HG03442 (cell line): Measurements from ENCODE around the gene GJA10.

Source experiments
- ATAC-seq: cut with Tn5 transposase; IDR thresholded peaks from one replicate; pipeline ENCODE4 v1.9.1; 2021; ENCODE audit warnings: mild to moderate bottlenecking, moderate library complexity; ENCODE audit not compliant: unreplicated experiment

GJA10 gene

GRCh38 chr6:89916136-89916920, 22.1 kb downstream of the GJA10 start:
- no peak for ATAC-seq

DNA sequence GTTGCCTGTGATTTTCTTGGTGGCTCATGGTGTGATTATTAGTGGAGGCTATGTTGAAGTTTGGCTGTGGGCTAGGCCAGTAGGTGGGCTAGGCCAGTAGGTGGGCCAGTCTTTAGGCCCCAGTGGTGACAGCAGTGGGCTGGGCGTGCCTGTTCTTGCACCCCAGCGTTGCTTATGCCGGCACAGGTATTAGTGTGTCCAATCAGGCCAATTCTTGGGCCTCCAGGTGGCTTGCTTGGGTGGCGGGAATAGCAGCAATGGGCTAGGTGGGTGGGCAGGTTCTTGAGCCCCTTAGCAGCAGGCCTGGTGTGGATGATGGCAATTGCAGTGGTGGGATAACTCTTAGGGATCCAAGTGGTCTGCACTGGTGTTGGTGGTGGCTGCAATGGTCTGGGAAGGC, 22.9 kb downstream of the GJA10 start:
- ATAC-seq, result no peak

GRCh38 chr6:89917801-89918366, 23.6 kb downstream of the GJA10 start:
- ATAC-seq, result no peak

- ATAC-seq, result no peak
Observed at GRCh38 chr6:89921197-89921596, 26.9 kb downstream of the GJA10 start.

DNA sequence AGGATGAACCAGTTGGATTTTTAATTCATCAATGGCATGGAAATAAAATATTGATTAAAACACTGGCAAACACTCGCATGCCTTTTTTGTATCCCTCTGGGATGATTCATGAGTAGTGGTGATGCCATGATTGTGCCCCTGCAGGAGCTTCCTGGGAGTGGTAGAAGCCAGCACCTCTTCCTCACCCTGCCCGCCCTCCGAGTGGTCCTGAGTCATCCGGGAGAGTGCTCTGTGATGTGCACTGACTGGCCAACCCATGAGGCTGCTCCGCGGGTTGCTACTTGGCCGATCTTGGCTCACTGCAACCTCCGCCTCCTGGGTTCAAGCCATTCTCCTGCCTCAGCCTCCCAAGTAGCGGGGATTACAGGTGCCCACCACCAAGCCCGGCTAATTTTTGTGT, 27.4 kb downstream of the GJA10 start:
- ATAC-seq, result no peak

DNA sequence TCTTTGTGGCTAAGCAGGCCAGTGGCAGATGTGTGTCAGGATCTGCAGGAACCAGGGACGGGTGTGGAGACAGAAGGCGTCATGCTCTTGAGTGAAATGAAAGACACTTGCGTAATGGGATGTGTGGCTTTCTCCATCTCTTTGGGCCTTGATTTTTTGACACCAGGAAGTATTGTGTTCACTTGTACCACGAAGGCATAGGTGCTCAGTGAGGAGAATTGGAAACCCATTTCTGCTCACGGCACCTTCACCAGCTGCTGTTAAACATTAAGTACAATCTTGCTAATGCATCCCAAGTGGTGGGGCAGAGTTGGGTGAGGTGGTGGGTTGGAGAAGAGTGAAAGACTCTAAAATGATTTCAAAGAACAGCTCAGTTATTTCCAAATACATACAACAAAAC, 30.0 kb downstream of the GJA10 start:
- ATAC-seq, result no peak

- ATAC-seq, result no peak
Observed at GRCh38 chr6:89925826-89926225, 31.6 kb downstream of the GJA10 start.

DNA sequence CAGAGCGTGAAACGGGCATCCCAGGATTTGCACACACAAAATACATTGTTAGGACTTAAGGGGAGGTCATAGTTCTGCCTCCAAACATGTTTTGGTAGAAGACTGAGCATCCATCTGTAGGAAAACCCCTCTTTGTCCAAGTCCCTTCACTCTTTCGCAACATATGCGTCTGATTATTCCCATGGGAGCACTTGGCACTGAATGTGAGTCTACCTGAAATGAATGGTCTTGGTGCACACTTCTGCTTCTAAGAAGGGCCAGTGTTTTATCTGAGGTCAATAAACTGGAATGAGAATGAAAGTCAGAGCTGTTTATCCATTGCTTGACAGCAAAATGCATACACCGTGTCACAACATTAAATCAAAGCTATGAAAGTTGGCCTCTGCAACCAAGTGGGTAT, 33.0 kb downstream of the GJA10 start:
- no peak for ATAC-seq

- no peak for ATAC-seq
Observed at GRCh38 chr6:89927791-89928550, 33.7 kb downstream of the GJA10 start.

DNA sequence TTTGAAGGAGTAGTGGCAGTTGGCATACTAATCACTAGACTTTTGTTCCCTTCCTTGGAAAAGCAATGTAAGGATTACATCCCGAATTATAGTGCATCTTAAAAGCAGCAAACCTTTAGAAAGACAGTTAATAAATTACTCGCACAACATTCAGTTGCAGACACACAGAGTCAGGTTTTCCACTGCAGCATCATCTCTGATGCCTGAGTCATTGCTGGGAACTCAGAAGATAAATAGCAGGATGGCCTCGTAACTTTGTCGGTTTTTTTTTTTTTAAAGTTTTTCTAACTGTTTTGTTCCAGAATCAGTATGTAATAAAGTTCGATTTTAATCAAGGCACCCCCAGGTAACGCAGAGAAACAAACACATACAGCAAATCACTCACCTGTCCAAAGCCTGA, 34.3 kb downstream of the GJA10 start:
- no peak for ATAC-seq

GRCh38 chr6:89930789-89931188, 36.5 kb downstream of the GJA10 start:
- no peak for ATAC-seq

DNA sequence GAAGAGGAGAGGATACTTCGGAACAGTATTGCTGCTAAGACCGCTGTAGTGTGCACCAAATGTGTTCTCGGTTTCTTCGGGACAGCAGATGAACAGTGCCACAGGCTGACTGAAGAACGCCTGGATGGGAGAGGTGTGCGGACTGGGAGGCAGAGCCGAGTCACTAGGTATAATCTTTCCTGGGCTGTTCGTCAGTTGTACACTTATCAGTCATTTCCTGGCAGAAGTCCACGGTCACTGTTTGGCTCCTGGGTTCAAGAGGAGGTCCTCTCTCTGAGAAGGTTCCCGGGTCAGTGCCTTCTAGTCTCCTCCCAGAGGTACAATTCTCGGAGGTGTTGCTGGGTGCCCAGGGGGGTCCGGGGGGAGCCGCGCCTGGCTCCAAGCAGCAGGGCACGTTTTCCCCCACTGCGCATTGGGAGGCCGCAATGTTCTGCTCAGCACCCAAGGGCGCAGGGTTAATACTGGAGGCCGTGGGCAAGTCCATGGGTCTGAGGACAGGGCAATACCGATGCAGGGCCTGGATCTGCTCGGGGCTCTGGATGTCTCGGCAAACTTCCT, 38.1 kb downstream of the GJA10 start:
- no peak for ATAC-seq

DNA sequence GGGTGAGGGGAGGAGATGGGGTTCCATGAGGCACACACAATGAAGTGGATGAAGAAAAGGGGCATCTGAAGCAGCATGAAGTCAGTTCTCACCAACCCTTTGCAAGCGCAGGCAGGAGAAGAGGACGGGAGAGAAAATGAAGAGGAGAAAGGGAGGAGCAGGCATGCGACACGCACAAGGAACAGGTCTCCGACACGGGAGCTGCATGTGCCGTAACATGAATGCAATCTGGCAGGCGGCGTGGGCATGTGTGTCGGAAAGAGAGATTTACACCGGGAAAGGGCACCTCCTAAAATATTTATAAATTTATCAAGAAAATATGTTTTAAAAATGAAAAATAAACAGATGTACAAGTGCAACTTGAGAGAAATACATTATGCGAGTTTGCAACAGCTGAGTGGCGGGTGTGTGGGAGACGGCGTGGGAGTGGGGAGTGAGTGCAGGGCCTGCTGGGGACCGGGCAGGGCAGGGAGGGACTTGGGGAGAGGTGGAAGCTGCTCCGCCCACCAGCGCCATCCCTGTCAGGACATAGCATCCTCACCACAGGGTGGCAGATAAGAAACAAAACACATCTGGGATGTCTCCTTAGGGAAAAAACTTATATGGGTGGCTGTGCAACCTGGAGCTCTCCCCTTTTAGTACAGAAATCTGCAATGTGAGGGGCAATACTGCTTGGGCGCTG, 40.6 kb downstream of the GJA10 start:
- no peak for ATAC-seq

GRCh38 chr6:89936177-89936576, 41.9 kb downstream of the GJA10 start:
- ATAC-seq, result no peak

DNA sequence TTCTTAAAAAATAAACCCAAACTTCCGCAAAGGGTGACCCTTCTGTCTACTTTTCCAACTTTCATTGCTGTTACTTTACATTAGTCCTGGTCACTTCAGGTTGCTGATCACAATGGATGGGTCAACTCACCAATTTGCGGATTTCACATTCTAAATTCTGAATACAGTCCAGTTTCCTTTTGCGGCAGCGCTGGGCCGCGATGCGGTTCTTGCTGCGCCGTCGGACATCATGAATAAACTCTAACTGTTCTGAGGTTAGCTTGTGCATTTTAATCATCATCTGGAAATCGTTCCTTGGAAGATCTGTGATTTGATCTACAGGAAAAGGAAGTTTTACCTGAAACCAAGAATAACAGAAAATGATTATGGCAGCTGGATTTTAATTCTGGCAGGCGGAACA, 43.7 kb downstream of the GJA10 start:
- ATAC-seq, result no peak

- ATAC-seq, result no peak
Observed at GRCh38 chr6:89939144-89939543, 44.9 kb downstream of the GJA10 start.

- peak; percentile 78 for ATAC-seq
Observed at GRCh38 chr6:89940225-89941027, 46.2 kb downstream of the GJA10 start.

DNA sequence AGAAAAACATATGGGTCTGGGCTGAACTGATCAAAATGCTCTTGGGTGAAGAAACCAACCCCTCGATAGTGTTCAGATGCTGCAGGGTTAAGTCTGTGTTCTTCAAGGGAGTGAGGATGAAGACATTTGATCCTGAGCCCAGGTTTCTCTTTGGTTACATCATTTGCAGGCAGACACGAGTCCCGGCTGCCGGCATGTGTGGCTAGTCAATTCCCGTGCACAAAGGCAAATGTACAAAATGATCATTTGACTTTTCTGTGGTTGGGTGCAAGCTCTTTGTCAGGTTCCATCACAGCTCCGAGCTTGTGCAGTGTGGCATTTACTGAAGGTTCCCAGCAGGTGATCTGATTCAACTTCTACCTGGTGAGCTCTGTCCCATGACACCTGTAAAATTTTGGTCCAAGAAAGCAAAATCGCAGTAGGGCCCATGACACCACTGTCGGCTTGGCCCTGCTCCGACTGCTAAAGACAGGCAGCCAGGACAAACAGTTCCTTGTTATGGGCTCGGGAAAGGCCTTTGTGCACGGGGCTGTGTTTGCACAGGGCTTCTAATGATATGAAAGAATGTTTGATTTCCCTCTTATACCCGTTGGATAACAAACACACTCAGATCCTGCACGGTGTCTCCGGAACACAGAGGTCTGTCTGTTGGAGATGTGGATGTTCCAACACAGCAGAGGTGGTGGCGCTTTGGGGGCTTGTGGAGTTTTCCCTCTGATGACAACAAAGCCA, 46.9 kb downstream of the GJA10 start:
- no peak for ATAC-seq

GRCh38 chr6:89941763-89942497, 47.7 kb downstream of the GJA10 start:
- ATAC-seq, result no peak
